IMR-90 (cell line): Measurements from ENCODE around the gene ARHGAP31. TPM values are rescaled to one million over a fixed set of nuclear protein-coding genes. Genes with fewer than 3 reads are reported as not detected.

ENCODE experiments used
- ATAC-seq: fragments of 200-7000 bp; cut with Tn5 transposase; 2 replicates; pipeline ENCODE4 v1.9.1; 2020; ENCODE audit warnings: low read depth, mild to moderate bottlenecking, moderate library complexity
- BruUV-seq: library from RNA; stranded (reverse); fragments of 400-500 nt; replicated peaks from 2 replicates; lab custom pipeline; 2021; lab: Mats Ljungman, UMichigan
- CTCF ChIA-PET: fragments of 300-600 bp; formaldehyde crosslinking; extraction: SDS; loops from one replicate; lab custom pipeline; 2021; ENCODE audit warnings: antibody characterized with exemption; lab: Yijun Ruan, JAX
- POLR2A ChIA-PET: fragments of 300-600 bp; sonication (Branson Sonifier 250); formaldehyde crosslinking; loops from one replicate; lab custom pipeline; 2022; ENCODE audit warnings: antibody characterized with exemption; ENCODE audit not compliant: unreplicated experiment; lab: Charles Lee
- DNase-seq: peaks from one replicate; pipeline ENCODE4 v3.0.0; 2013
- H2AFZ ChIP-seq: replicated peaks from 2 replicates; pipeline ENCODE3; 2013; ENCODE audit warnings: low read length, mild to moderate bottlenecking; ENCODE audit not compliant: poor library complexity
- H2AK5ac ChIP-seq: 2 replicates; pipeline ENCODE4 v1.6.1; 2013; ENCODE audit warnings: low read depth, low read length, inconsistent platforms
- H2AK9ac ChIP-seq: replicated peaks from 2 replicates; pipeline ENCODE3; 2013; ENCODE audit warnings: mild to moderate bottlenecking, low read depth, low read length, moderate library complexity; ENCODE audit not compliant: poor library complexity
- H2BK120ac ChIP-seq: 2 replicates; pipeline ENCODE4 v1.6.1; 2013; ENCODE audit warnings: low read depth, low read length, inconsistent platforms
- H2BK15ac ChIP-seq: 3 replicates; pipeline ENCODE4 v1.6.1; 2013; ENCODE audit warnings: low read depth, low read length, inconsistent platforms
- H2BK20ac ChIP-seq: 2 replicates; pipeline ENCODE4 v1.6.1; 2013; ENCODE audit warnings: low read depth, mild to moderate bottlenecking, inconsistent platforms, low read length, moderate library complexity
- H2BK5ac ChIP-seq: 2 replicates; pipeline ENCODE4 v1.6.1; 2013; ENCODE audit warnings: mild to moderate bottlenecking, low read depth, low read length, inconsistent platforms; ENCODE audit not compliant: poor library complexity, severe bottlenecking
- H3K14ac ChIP-seq: replicated peaks from 2 replicates; pipeline ENCODE4 v1.6.1; 2013; ENCODE audit warnings: low read depth, low read length, inconsistent platforms
- H3K18ac ChIP-seq: 2 replicates; pipeline ENCODE4 v1.6.1; 2013; ENCODE audit warnings: low read depth, low read length, control low read depth
- H3K23ac ChIP-seq: 2 replicates; pipeline ENCODE4 v1.6.1; 2013; ENCODE audit warnings: low read depth, low read length, inconsistent platforms
- H3K27ac ChIP-seq: 2 replicates; pipeline ENCODE4 v1.5.1; 2013; ENCODE audit warnings: mild to moderate bottlenecking, control low read depth, low read length; ENCODE audit not compliant: insufficient read depth
- H3K27me3 ChIP-seq: 2 replicates; pipeline ENCODE4 v1.6.1; 2013; ENCODE audit warnings: low read length; ENCODE audit not compliant: control insufficient read depth, insufficient read depth
- H3K36me3 ChIP-seq: 2 replicates; pipeline ENCODE4 v1.6.1; 2013; ENCODE audit warnings: low read length, mixed read lengths; ENCODE audit not compliant: control insufficient read depth, insufficient read depth
- H3K4ac ChIP-seq: 2 replicates; pipeline ENCODE4 v1.6.1; 2013; ENCODE audit warnings: low read depth, low read length, inconsistent platforms
- H3K4me1 ChIP-seq: 2 replicates; pipeline ENCODE4 v1.6.1; 2013; ENCODE audit warnings: low read length, mixed read lengths; ENCODE audit not compliant: control insufficient read depth, insufficient read depth
- H3K4me2 ChIP-seq: 2 replicates; pipeline ENCODE4 v1.6.1; 2013; ENCODE audit warnings: low read depth, mild to moderate bottlenecking, control low read depth, low read length, moderate library complexity
- H3K4me3 ChIP-seq: 2 replicates; pipeline ENCODE4 v1.5.1; 2013; ENCODE audit warnings: low read depth, mild to moderate bottlenecking, control low read depth, low read length, moderate library complexity; ENCODE audit not compliant: insufficient read depth
- H3K56ac ChIP-seq: 2 replicates; pipeline ENCODE4 v1.6.1; 2013; ENCODE audit warnings: low read length, inconsistent platforms; ENCODE audit not compliant: insufficient read depth; ENCODE audit errors: extremely low read depth
- H3K79me1 ChIP-seq, 2 experiments: 2 replicates each; pipeline ENCODE4 v1.6.1; 2013; ENCODE audit warnings: low read length in 2 of 2, inconsistent platforms in 1 of 2, low read depth in 1 of 2
- H3K9ac ChIP-seq: 2 replicates; pipeline ENCODE4 v1.6.1; 2013; ENCODE audit warnings: low read depth, low read length, control low read depth
- H3K9me1 ChIP-seq: 2 replicates; pipeline ENCODE4 v1.6.1; 2013; ENCODE audit warnings: low read length, inconsistent platforms; ENCODE audit not compliant: insufficient read depth
- H3K9me3 ChIP-seq: 2 replicates; pipeline ENCODE4 v1.6.1; 2013; ENCODE audit warnings: low read length; ENCODE audit not compliant: control insufficient read depth, insufficient read depth
- H4K20me1 ChIP-seq: 2 replicates; pipeline ENCODE4 v1.6.1; 2013; ENCODE audit warnings: low read length, inconsistent platforms; ENCODE audit not compliant: insufficient read depth
- H4K5ac ChIP-seq: 2 replicates; pipeline ENCODE4 v1.6.1; 2013; ENCODE audit warnings: mild to moderate bottlenecking, low read depth, low read length, control low read depth
- H4K8ac ChIP-seq, 2 experiments: 2 replicates each; pipeline ENCODE4 v1.6.1; 2013; ENCODE audit warnings: low read depth in 2 of 2, low read length in 2 of 2, control low read depth in 1 of 2, inconsistent platforms in 1 of 2
- H4K91ac ChIP-seq: 2 replicates; pipeline ENCODE4 v1.6.1; 2013; ENCODE audit warnings: low read depth, low read length, inconsistent platforms; ENCODE audit not compliant: insufficient read depth
- BHLHE40 ChIP-seq: fragments of 150-350 bp; IDR thresholded peaks from 2 replicates; pipeline ENCODE4 v1.6.1; 2016; ENCODE audit warnings: mild to moderate bottlenecking, low read depth, low read length
- CEBPB ChIP-seq: IDR thresholded peaks from 2 replicates; pipeline ENCODE4 v1.6.1; 2012; ENCODE audit warnings: low read depth, low read length, improper control_type of control experiment
- FOS ChIP-seq: fragments of 150-350 bp; IDR thresholded peaks from 2 replicates; pipeline ENCODE4 v1.6.1; 2016; ENCODE audit warnings: low read depth, low read length
- MAFK ChIP-seq: IDR thresholded peaks from 2 replicates; pipeline ENCODE4 v1.6.1; 2012; ENCODE audit warnings: low read depth, low read length, improper control_type of control experiment
- MAZ ChIP-seq: IDR thresholded peaks from 2 replicates; pipeline ENCODE4 v1.6.1; 2012; ENCODE audit warnings: low read depth, mild to moderate bottlenecking, low read length, improper control_type of control experiment, moderate library complexity, borderline replicate concordance
- MXI1 ChIP-seq: IDR thresholded peaks from 2 replicates; pipeline ENCODE4 v1.6.1; 2012; ENCODE audit warnings: low read depth, mild to moderate bottlenecking, low read length, moderate library complexity, borderline replicate concordance
- RAD21 ChIP-seq: IDR thresholded peaks from 2 replicates; pipeline ENCODE4 v1.6.1; 2012; ENCODE audit warnings: low read length, improper control_type of control experiment
- RCOR1 ChIP-seq: IDR thresholded peaks from 2 replicates; pipeline ENCODE4 v1.6.1; 2012; ENCODE audit warnings: mild to moderate bottlenecking, low read length, improper control_type of control experiment; ENCODE audit not compliant: insufficient replicate concordance
- SMC3 ChIP-seq: fragments of 150-350 bp; IDR thresholded peaks from 2 replicates; pipeline ENCODE4 v1.6.1; 2016; ENCODE audit warnings: low read depth, mild to moderate bottlenecking, antibody characterized with exemption, low read length, moderate library complexity
- USF2 ChIP-seq: fragments of 150-350 bp; IDR thresholded peaks from 2 replicates; pipeline ENCODE4 v1.6.1; 2017; ENCODE audit warnings: mild to moderate bottlenecking, antibody characterized with exemption, low read length, low read depth
- WGBS, 2 experiments: methylation state at CpG; one replicate each; pipeline versions ENCODE4 v1.1.5 to v1.1.7; 2013; ENCODE audit warnings: missing lambda C conversion rate in 2 of 2; ENCODE audit not compliant: insufficient read length in 1 of 2; ENCODE audit errors: extremely low coverage in 2 of 2; 5-methylcytosine and 5-hydroxymethylcytosine counted together
- dilution Hi-C: fragments of 300-500 bp; cut with HindIII; formaldehyde crosslinking; loops from one replicate; pipeline ENCODE4 v1.14.3; 2018; ENCODE audit warnings: low sequenced_read_pairs; ENCODE audit not compliant: unreplicated experiment
- in situ Hi-C: fragments of 300-500 bp; cut with MboI; formaldehyde crosslinking; loops from 3 replicates; pipeline ENCODE4 v1.14.3; 2019; ENCODE audit warnings: low sequenced_read_pairs, inconsistent platforms, mixed read lengths
- intact Hi-C: fragments of 100-400 bp; cut with micrococcal nuclease; formaldehyde crosslinking; loops from 2 replicates; pipeline ENCODE4 v1.10.0; 2022
- polyA plus RNA-seq, 3 experiments: library from polyadenylated mRNA; depleted of rRNA; stranded (reverse); fragments of >200 nt; gene quantifications; 2 replicates each; pipeline ENCODE4 v1.2.3, GENCODE V29; 2012; ENCODE audit warnings: low replicate concordance in 1 of 3
- total RNA-seq: library from RNA; depleted of rRNA; stranded (reverse); fragments of >200 nt; gene quantifications from 2 replicates; pipeline ENCODE4 v1.2.3, GENCODE V29; 2012
- TF ChIP-seq, protein P1 (sequence below): conservative IDR thresholded peaks from 2 replicates; pipeline ENCODE4 v1.5.1; 2012; ENCODE audit warnings: mild to moderate bottlenecking, low read depth, low read length, improper control_type of control experiment
- TF ChIP-seq, protein P2 (sequence below): fragments of 150-350 bp; IDR thresholded peaks from 2 replicates; pipeline ENCODE4 v1.6.1; 2016; ENCODE audit warnings: low read depth, mild to moderate bottlenecking, low read length, moderate library complexity, borderline replicate concordance

Gene ARHGAP31
- total and polyA plus RNA-seq, 2 of the 4 experiments (the other 2 are of a cell fraction), result 6.6 to 7.7 TPM

DNA sequence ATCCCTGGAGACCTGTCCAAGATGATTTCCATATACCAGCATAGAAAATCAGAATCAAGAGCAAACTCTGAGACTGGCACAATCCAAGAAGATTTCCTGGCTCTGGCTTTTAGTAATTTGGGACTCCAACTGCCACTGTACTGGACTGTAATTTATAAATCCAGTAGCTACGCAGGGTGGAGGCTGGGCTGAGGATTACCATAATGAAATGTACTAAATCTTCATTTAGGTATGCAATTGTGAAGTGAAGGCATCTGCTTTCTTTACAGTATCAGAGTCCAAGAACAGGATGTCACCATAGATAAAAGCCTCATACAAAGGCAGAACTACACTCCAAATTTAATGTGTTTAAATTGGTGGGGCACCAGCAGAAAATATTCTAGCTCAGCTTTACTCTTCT lies 122.7 kb downstream of the ARHGAP31 start:
- H3K4me3 ChIP-seq, result no peak overlapping the region
- H4K8ac ChIP-seq, result no peak overlapping the region
- no peak overlapping the region for H2AFZ ChIP-seq
- H2BK120ac ChIP-seq, result no peak overlapping the region
- POLR2A ChIA-PET, result no interaction called here
- H3K27me3 ChIP-seq, result no peaks in the 10 kb centered on the region
- no peaks in the 10 kb centered on the region for H4K20me1 ChIP-seq
- BruUV-seq, result no TSS peak
- H4K5ac ChIP-seq, result no peak overlapping the region
- peaks cover 24% of the 10 kb centered on the region for H3K36me3 ChIP-seq
- ATAC-seq (no peak), DNase-seq (no peak)
- H2BK15ac ChIP-seq, result no peak overlapping the region
- no peak overlapping the region for H2BK20ac ChIP-seq
- no peak overlapping the region for H3K56ac ChIP-seq
- H3K18ac ChIP-seq, result no peak overlapping the region
- no peaks in the 10 kb centered on the region for H3K9me3 ChIP-seq
- no peaks in the 10 kb centered on the region for H3K4me1 ChIP-seq
- no peak overlapping the region for H3K14ac ChIP-seq
- no peak overlapping the region for H3K9ac ChIP-seq
- TF ChIP-seq USF2 (no peak), MAFK (no peak), FOS (no peak), MXI1 (no peak), BHLHE40 (no peak), RCOR1 (no peak), MAZ (no peak), RAD21 (no peak), CEBPB (no peak), SMC3 (no peak)
- TF ChIP-seq, protein P1, sequence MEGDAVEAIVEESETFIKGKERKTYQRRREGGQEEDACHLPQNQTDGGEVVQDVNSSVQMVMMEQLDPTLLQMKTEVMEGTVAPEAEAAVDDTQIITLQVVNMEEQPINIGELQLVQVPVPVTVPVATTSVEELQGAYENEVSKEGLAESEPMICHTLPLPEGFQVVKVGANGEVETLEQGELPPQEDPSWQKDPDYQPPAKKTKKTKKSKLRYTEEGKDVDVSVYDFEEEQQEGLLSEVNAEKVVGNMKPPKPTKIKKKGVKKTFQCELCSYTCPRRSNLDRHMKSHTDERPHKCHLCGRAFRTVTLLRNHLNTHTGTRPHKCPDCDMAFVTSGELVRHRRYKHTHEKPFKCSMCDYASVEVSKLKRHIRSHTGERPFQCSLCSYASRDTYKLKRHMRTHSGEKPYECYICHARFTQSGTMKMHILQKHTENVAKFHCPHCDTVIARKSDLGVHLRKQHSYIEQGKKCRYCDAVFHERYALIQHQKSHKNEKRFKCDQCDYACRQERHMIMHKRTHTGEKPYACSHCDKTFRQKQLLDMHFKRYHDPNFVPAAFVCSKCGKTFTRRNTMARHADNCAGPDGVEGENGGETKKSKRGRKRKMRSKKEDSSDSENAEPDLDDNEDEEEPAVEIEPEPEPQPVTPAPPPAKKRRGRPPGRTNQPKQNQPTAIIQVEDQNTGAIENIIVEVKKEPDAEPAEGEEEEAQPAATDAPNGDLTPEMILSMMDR, result no peak
- TF ChIP-seq, protein P2, sequence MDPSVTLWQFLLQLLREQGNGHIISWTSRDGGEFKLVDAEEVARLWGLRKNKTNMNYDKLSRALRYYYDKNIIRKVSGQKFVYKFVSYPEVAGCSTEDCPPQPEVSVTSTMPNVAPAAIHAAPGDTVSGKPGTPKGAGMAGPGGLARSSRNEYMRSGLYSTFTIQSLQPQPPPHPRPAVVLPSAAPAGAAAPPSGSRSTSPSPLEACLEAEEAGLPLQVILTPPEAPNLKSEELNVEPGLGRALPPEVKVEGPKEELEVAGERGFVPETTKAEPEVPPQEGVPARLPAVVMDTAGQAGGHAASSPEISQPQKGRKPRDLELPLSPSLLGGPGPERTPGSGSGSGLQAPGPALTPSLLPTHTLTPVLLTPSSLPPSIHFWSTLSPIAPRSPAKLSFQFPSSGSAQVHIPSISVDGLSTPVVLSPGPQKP, result no peak
- CTCF ChIA-PET, result no interaction called here
- in situ Hi-C loops (no loop called here), intact Hi-C loops (no loop called here), dilution Hi-C loops (no loop called here)
- H4K91ac ChIP-seq, result no peak overlapping the region
- H2AK9ac ChIP-seq, result no peak overlapping the region
- WGBS, 2 experiments, result no CpG with 5 or more reads among the region's 1 CpG
- H3K23ac ChIP-seq, result no peak overlapping the region
- no peak overlapping the region for H3K27ac ChIP-seq
- no peak overlapping the region for H2AK5ac ChIP-seq
- peaks cover 0 to 5% of the 10 kb centered on the region in 2 experiments; a peak in 1 of 4 replicates for H3K79me1 ChIP-seq
- no peak overlapping the region for H2BK5ac ChIP-seq
- no peak overlapping the region for H3K4ac ChIP-seq
- peaks cover 10% of the 10 kb centered on the region; the same call in 1 of the 2 replicates for H3K9me1 ChIP-seq
- no peak overlapping the region for H3K4me2 ChIP-seq
